LNCAP (cell line): ENCODE results near the gene GRPEL1.

Experiments
- TF ChIP-seq, protein P1 (sequence below): fragments of 450-650 bp; IDR thresholded peaks from 2 replicates; pipeline ENCODE4 v1.5.1; 2017; ENCODE audit warnings: mild to moderate bottlenecking

GRPEL1 gene

DNA sequence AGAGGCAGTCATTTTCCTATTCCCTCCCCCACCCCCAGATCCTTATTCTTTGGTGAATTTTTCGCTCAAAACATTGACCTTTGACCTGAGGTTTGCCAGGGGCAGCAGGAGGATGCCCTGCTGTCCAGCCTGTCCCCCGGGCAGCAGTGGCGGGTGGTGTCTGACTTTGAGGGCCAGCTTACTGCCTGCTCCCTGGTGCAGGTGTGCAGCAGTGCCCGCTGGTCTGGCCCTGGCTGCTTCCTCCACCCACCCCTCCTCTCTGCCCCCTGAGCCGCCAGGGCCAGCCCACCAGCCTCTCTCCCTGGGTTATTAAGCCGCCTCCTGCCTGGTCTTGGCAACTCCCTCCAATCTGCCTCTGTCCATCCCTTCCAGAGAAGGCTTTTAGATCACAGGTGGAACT is 40.8 kb upstream of the GRPEL1 start:
- TF ChIP-seq, protein P1, sequence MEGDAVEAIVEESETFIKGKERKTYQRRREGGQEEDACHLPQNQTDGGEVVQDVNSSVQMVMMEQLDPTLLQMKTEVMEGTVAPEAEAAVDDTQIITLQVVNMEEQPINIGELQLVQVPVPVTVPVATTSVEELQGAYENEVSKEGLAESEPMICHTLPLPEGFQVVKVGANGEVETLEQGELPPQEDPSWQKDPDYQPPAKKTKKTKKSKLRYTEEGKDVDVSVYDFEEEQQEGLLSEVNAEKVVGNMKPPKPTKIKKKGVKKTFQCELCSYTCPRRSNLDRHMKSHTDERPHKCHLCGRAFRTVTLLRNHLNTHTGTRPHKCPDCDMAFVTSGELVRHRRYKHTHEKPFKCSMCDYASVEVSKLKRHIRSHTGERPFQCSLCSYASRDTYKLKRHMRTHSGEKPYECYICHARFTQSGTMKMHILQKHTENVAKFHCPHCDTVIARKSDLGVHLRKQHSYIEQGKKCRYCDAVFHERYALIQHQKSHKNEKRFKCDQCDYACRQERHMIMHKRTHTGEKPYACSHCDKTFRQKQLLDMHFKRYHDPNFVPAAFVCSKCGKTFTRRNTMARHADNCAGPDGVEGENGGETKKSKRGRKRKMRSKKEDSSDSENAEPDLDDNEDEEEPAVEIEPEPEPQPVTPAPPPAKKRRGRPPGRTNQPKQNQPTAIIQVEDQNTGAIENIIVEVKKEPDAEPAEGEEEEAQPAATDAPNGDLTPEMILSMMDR: no peak

DNA sequence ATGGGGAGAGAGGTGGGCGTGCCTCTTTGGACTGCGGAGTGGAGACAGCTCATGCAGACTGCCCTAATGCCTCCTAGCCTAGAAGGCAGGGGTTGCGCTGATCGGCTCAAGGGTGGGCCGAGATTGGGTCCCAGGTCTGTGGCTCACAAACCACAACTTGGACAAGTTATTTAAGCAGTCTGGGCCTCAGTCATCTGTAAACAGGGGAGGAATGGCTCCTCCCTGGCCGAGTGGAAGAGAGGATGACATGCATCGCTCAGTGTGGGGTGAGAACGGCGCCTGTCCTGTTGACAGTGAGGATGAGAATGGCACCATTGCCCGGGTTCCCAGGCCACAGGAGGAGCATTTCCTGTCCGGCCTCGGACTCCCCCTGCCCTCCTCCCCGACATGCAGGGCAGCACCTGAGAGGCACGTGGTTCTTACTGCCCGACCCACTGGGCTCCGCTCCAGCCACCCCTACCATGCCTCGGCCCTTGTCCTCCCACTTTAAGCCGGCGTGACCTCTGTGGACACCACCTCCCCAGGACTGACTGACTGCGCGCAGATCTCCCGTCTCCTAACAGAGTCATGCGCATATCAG is 40.3 kb upstream of the GRPEL1 start:
- TF ChIP-seq, protein P1: no peak

DNA sequence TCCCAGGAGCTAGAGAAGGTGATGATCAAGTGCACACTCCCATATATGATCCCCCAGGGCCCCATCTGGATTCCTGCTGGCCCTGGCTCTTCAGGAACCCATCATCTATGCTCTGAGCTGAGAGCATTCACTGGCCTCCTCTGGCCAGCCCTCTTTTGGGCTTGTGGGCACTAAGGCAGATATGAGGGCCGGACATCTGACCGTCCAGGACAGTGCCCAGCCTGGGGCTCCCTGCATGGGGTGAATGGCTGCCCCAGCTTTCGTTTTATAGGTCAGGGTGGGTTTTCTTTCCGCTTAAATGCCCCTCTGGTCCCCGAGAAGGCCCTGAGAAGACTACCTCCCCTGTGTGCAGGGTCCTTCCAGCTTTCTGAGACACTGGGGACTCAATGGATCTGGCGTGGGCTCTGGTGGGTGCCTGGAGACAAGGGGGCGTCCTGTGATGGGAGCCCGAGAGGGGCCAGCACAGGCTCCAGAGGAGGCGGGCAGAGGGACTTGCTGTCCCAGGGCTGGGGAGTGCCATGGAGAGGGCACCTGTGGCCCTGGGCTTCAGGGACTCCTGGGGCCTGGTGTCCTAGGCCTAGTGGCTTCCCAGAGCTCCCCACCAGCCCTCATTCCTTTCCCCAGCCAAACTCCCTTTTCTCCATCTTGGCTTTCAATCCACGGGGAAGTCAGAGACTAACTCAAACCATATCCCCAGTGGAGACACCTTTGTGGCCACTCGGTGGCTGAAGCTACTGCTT is 39.5 kb upstream of the GRPEL1 start:
- TF ChIP-seq, protein P1: no peak

DNA sequence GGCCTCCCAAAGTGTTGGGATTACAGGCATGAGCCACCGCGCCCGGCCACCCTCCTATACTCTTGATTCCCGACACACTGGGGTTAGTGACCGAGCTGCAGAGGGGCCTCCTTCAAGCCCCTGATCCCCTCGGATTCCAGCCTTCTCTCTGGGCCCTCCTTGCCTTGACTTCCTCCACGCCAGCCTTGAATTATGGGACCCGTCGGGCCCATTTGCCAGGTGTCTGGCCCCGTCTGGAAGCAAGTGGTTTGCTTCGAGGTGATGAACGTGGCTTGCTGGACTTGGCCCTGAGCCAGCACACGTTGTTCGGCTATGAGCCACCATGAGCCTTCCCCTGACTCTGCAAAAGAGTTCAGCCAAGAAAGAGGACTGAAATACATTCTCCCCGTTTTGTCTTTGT is 37.4 kb upstream of the GRPEL1 start:
- TF ChIP-seq, protein P1: no peak

DNA sequence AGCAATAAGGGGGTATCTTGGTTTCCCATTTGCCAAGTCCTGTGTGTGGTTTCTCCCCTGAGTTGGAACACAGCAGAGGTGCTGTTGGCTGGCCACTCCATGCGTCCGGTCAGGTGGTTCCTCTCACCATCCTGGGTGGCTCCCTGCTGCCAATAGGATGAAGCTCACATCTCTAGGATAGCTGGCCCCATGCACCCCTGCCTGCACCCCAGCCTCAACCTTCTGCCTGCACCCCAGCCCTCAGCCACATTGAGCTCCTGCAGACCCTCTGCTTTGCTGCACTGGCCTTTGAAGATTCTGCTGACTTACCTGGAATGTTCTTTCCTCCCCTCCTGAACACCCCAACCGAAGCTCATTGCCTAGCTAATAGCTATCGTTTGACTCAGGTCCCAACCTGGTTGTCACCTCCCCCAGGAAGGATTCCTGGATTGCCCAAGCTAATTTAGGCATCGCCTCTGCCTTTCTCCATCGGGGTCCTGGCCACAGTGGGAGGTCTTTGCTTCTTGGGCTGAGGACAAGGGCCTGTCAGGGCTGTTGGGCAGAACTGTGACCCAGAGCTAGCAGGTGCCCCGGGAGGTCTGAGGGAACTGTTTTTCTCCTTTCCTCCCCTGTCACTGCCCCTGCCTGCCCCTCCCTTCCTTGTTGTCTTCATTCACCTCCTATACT is 36.6 kb upstream of the GRPEL1 start:
- TF ChIP-seq, protein P1: no peak

DNA sequence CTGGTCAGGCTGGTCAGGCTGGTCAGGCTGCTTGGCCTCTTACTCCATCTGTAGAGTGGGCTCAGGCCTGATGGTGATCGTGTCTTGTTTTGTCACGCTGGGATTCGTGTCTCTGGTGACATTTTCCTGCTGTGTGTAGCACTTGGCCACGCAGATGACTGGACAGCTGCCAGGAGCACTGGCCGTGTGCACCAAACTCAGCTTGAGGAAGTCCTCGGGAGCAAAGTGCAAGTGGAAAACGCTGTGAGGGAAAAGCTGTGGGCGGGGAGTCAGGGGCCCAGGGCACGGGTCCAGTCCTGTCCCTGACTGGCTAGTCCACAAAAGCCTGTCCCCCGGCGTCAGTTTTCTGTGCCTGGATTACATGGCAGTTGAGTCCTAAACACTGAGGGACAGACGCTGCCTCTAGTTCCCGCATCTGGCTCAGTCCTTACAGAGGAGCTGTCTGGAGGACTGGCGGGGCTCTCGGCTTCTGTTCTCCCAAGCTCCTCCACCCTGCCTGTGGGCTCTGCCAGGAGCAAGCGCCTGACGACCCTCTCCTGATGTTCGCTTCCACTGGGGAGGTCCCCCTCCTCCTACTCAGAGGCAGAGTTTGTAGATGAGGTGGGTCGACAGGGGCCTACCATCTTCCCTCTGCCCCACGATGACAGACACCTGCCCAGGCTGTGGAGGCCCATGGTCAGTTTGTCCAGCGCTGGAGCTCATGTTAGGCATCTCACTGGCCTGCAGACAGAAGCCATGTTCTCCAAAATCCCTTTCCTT is 35.9 kb upstream of the GRPEL1 start:
- TF ChIP-seq, protein P1: no peak

DNA sequence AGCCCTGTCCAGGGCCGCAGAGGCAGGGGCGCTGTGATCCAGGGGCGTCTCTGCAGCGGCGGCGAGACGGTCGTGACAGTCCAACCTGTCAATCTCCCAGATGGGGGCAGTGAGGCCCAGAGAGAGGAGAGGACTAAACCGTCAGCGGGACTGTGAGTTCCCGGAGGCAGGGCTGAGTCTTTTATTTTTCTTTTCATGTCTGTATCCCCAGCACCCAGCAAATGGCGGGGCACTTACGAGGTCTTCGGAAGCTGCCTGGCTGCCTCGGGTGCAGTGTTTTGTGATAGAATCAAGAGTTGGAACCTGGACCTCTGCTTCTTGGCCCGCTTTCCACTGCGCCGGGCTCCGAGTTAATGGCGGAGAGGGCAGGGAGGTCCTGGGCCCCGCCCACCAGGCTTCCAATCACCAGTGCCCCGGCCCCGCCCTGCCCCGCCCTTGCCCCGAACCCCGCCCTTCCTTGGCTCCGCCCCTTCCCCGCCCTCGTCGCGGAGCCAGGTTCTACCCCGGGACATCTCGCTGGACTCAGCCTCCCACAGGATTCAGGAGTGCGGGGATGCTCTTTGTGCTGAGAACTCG is 35.3 kb upstream of the GRPEL1 start:
- TF ChIP-seq, protein P1: no peak; the same call in 1 of the 2 replicates
